ENCODE measurements around the gene CLEC20A.

The CLEC20A gene

GRCh38 chr1:178502856-178503255 lies 6.1 kb upstream of the CLEC20A start:
- in situ Hi-C loops (cut with MboI; ENCODE audit: low sequenced_read_pairs) = loop anchor here (25.0 kb wide), 1 partner anchor 466 kb away; no protein-coding TSS in a partner anchor

GRCh38 chr1:178502330-178502714 lies 5.6 kb upstream of the CLEC20A start:
- in situ Hi-C loops (cut with MboI; ENCODE audit: low sequenced_read_pairs) = loop anchor here (25.0 kb wide), 1 partner anchor 465 kb away; no protein-coding TSS in a partner anchor

- in situ Hi-C loops (cut with MboI; ENCODE audit: low sequenced_read_pairs) = loop anchor here (25.0 kb wide), 1 partner anchor 465 kb away; no protein-coding TSS in a partner anchor
Observed at GRCh38 chr1:178501705-178502329, 5.1 kb upstream of the CLEC20A start.

GRCh38 chr1:178500936-178501554 lies 4.3 kb upstream of the CLEC20A start:
- in situ Hi-C loops (cut with MboI; ENCODE audit: low sequenced_read_pairs) = loop anchor here (25.0 kb wide), 1 partner anchor 464 kb away; no protein-coding TSS in a partner anchor

GRCh38 chr1:178500091-178500770 lies 3.5 kb upstream of the CLEC20A start:
- in situ Hi-C loops (cut with MboI; ENCODE audit: low sequenced_read_pairs) = loop anchor here (25.0 kb wide), 1 partner anchor 463 kb away; no protein-coding TSS in a partner anchor

GRCh38 chr1:178498896-178499675 lies 2.3 kb upstream of the CLEC20A start:
- in situ Hi-C loops (cut with MboI; ENCODE audit: low sequenced_read_pairs) = no loop called here

GRCh38 chr1:178497903-178498478 lies 1.2 kb upstream of the CLEC20A start:
- in situ Hi-C loops (cut with MboI; ENCODE audit: low sequenced_read_pairs) = no loop called here

- in situ Hi-C loops (cut with MboI; ENCODE audit: low sequenced_read_pairs) = no loop called here
Observed at GRCh38 chr1:178495741-178496409, 889 bp downstream of the CLEC20A start.

GRCh38 chr1:178495158-178495557 lies 1.6 kb downstream of the CLEC20A start:
- in situ Hi-C loops (cut with MboI; ENCODE audit: low sequenced_read_pairs) = no loop called here

GRCh38 chr1:178494569-178494971 lies 2.2 kb downstream of the CLEC20A start:
- in situ Hi-C loops (cut with MboI; ENCODE audit: low sequenced_read_pairs) = no loop called here

GRCh38 chr1:178493301-178493741 lies 3.4 kb downstream of the CLEC20A start:
- in situ Hi-C loops (cut with MboI; ENCODE audit: low sequenced_read_pairs) = no loop called here

- in situ Hi-C loops (cut with MboI; ENCODE audit: low sequenced_read_pairs) = no loop called here
Observed at GRCh38 chr1:178492341-178492740, 4.4 kb downstream of the CLEC20A start.

GRCh38 chr1:178491721-178492120 lies 5.0 kb downstream of the CLEC20A start:
- in situ Hi-C loops (cut with MboI; ENCODE audit: low sequenced_read_pairs) = no loop called here

GRCh38 chr1:178490967-178491366 lies 5.8 kb downstream of the CLEC20A start:
- in situ Hi-C loops (cut with MboI; ENCODE audit: low sequenced_read_pairs) = no loop called here

- in situ Hi-C loops (cut with MboI; ENCODE audit: low sequenced_read_pairs) = no loop called here
Observed at GRCh38 chr1:178490136-178490535, 6.6 kb downstream of the CLEC20A start.

- in situ Hi-C loops (cut with MboI; ENCODE audit: low sequenced_read_pairs) = no loop called here
Observed at GRCh38 chr1:178489399-178489798, 7.4 kb downstream of the CLEC20A start.

GRCh38 chr1:178488393-178488792 lies 8.4 kb downstream of the CLEC20A start:
- in situ Hi-C loops (cut with MboI; ENCODE audit: low sequenced_read_pairs) = no loop called here

GRCh38 chr1:178487070-178487615 lies 9.6 kb downstream of the CLEC20A start:
- in situ Hi-C loops (cut with MboI; ENCODE audit: low sequenced_read_pairs) = no loop called here

GRCh38 chr1:178486100-178487069 lies 10.4 kb downstream of the CLEC20A start:
- in situ Hi-C loops (cut with MboI; ENCODE audit: low sequenced_read_pairs) = no loop called here
